ENCODE results near the gene LGALS3BP. TPM values are rescaled to one million over a fixed set of nuclear protein-coding genes. Genes with fewer than 3 reads are reported as not detected.

The LGALS3BP gene
- total RNA-seq, 1 donor from 2014 or later = 365 TPM

DNA sequence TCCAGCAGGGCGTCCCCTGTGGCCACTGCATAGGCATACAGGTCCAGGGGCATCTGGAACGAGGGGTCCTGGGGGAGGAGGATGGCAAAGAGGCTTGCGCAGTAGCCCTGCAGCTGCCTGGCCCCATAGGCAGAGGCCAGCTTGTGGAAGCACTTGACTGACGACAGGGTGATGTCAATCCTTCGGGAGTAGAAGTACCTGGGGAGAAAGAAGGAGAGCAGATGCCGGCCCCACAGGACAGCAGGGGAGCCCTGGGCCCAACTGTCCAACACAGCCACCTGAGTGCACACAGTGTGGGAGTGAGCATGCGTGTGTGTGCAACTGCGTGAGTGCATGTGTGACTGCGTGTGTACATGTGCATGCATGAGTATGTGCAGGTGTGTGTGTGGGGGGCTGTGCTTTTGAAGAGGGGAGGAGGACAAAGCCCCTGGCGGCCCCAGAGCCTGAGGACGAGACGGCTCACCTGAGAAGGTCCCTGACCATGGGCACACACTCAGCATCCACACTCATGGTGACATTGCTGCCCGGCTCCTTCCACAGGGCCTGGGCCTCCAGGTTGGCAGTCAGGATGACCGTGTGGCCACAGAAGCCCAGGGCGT, 7.1 kb downstream of the LGALS3BP start:
- Histone ChIP-seq H3K27ac (no peak overlapping the region), H3K36me3 (peaks cover 0 to 7% of the 10 kb centered on the region in 2 donors), H3K4me1 (peaks cover 7 to 9% of the 10 kb centered on the region in 2 donors), H3K9me3 (no peaks in the 10 kb centered on the region), H3K4me3 (no peak overlapping the region), H3K27me3 (no peaks in the 10 kb centered on the region)
- DNase-seq (ENCODE audit: low spot score in 2 of 2) = no peak
- intact Hi-C loops (cut with DNase I) = loop anchor here (5.0 kb wide), 1 partner anchor 90 kb away; no protein-coding TSS in a partner anchor
- TF ChIP-seq, protein P1, sequence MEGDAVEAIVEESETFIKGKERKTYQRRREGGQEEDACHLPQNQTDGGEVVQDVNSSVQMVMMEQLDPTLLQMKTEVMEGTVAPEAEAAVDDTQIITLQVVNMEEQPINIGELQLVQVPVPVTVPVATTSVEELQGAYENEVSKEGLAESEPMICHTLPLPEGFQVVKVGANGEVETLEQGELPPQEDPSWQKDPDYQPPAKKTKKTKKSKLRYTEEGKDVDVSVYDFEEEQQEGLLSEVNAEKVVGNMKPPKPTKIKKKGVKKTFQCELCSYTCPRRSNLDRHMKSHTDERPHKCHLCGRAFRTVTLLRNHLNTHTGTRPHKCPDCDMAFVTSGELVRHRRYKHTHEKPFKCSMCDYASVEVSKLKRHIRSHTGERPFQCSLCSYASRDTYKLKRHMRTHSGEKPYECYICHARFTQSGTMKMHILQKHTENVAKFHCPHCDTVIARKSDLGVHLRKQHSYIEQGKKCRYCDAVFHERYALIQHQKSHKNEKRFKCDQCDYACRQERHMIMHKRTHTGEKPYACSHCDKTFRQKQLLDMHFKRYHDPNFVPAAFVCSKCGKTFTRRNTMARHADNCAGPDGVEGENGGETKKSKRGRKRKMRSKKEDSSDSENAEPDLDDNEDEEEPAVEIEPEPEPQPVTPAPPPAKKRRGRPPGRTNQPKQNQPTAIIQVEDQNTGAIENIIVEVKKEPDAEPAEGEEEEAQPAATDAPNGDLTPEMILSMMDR (IDR thresholded peaks at IDR 0.05) = no peak

DNA sequence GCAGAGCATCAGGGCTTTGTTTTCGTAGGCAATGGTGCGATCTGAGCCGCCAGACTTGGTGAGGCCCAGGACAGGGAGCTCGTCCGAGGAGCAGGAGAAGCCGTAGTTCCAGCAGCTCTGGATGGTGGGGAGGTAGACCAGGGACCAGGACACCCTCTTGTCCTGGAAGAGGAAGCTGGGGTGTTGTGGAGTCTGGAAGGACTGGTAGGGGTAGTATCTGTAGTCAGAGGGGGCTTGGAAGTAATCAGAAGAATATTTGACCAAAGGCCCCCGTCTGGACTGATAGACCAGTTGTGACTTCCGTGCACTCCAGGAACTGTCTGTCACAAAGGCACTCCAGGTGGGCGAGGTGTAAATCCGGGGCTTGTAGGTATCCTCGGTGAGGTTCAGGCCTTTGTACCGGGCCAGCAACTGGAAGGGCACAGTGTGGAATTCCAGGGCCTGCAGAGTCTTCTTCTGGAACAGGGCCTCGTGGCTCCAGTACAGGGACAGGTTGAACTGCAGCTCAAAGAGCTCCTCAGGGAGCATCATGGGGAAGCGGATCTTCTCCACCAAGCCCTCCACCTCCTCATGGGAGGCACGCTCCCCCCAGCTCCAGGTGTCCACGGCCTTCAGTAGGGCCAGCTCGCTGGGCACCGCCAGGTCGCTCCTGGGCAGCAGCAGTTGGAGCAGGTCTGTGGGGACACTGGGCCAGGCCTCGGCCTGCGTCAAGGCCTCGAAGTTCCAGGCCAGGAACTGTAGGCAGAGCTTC, 7.8 kb downstream of the LGALS3BP start:
- Histone ChIP-seq H3K4me3 (peak overlapping the region in 1 of 2 donors; percentile 10), H3K27ac (peak overlapping the region in 1 of 2 donors; percentile 58)
- TF ChIP-seq, protein P1 (IDR thresholded peaks at IDR 0.05) = no peak

DNA sequence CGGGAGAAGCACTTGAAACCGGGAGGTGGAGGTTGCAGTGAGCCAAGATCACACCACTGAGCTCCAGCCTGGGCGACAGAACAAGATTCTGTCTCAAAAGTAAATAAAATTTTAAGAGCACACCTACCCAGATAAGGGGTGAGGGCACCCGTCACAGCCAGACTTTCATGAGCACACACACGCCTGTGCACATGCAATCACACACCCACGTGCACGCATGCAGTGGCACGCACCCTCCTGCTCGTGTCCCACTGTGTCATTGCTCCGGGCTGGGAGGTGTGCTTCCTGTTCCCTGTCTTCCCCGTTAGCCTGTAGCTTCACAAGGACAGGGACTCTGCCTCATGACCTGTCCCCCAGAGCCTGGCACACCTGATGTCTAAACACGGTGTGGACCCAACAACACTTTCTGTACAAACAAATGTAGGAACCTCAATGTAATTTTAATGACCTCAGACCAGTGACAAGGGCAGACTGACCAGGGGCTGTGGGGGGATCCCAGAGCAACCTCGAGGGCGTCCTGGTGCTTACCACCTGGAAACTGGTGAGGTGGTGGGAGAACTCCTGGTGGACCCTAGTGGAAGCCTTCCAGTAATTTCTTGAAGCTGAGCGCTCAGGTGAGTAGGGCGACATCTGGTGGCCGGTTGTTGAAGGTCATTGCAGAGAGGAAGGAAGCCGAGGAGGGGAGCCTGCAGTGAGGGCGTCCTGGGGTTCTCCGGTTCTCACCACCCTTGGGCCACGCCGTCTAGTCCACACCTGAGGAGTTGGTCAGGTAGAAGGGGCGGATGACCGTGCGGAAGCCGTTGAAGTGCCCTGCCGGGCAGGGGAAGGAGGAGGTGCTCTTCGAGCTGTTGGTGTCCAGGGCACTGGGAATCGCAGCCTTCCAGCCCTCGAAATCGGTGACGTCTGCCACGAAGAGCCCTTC, 8.6 kb downstream of the LGALS3BP start:
- H3K27ac ChIP-seq = peak overlapping the region in 1 of 2 donors; percentile 58

More for the DNA sequence above, 7.8 kb downstream of the LGALS3BP start:
- H3K36me3 ChIP-seq = peaks cover 0 to 7% of the 10 kb centered on the region in 2 donors
- intact Hi-C loops (cut with DNase I) = loop anchor here (1.0 to 5.0 kb wide), 5 partner anchors 33 to 131 kb away; partner anchors contain the start of genes TIMP2 and USP36
- H3K4me1 ChIP-seq = peaks cover 7 to 9% of the 10 kb centered on the region in 2 donors
- DNase-seq (ENCODE audit: low spot score in 2 of 2) = no peak
- no peaks in the 10 kb centered on the region for H3K9me3 ChIP-seq
- H3K27me3 ChIP-seq = no peaks in the 10 kb centered on the region

DNA sequence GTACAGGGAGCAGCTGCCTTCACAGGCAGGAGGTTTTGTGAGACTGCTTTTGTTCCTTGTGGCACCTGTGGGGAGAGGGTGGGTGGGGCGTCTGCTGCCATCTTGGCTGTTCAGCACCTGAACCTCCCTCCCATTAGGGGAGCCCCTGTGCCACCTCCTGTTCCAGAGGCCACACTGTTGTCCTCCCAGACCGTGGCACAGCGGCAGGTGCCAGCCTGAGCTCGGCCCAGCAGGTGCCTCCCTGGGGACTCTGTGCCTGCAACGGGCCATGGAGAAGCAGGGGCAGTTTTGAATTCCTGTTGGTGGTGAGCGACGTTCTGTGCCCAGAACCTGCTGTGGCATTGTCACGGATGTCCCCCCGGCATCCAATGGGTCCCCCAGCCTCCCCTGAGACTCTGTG, 9.9 kb downstream of the LGALS3BP start:
- intact Hi-C loops (cut with DNase I) = loop anchor here (2.0 to 5.0 kb wide), 5 partner anchors 31 to 129 kb away; partner anchors contain the start of genes TIMP2 and USP36

More for the DNA sequence above, 8.6 kb downstream of the LGALS3BP start:
- DNase-seq (ENCODE audit: low spot score in 2 of 2) = peak; percentile 28 to 90
- Histone ChIP-seq H3K36me3 (peaks cover 0 to 7% of the 10 kb centered on the region in 2 donors), H3K4me1 (peaks cover 7 to 8% of the 10 kb centered on the region in 2 donors), H3K9me3 (no peaks in the 10 kb centered on the region), H3K4me3 (peak overlapping the region in 1 of 2 donors; percentile 10), H3K27me3 (no peaks in the 10 kb centered on the region)
- intact Hi-C loops (cut with DNase I) = loop anchor here (1.0 to 5.0 kb wide), 5 partner anchors 32 to 130 kb away; partner anchors contain the start of genes TIMP2 and USP36
- TF ChIP-seq, protein P1 (IDR thresholded peaks at IDR 0.05) = peak; percentile 86 to 93 (median 92)

More for the DNA sequence above, 9.9 kb downstream of the LGALS3BP start:
- Histone ChIP-seq H3K4me3 (no peak overlapping the region), H3K4me1 (peaks cover 3 to 4% of the 10 kb centered on the region in 2 donors), H3K9me3 (no peaks in the 10 kb centered on the region), H3K27me3 (no peaks in the 10 kb centered on the region), H3K27ac (no peak overlapping the region), H3K36me3 (peaks cover 0 to 7% of the 10 kb centered on the region in 2 donors)
- no peak for DNase-seq (ENCODE audit: low spot score in 2 of 2)
- TF ChIP-seq, protein P1 (IDR thresholded peaks at IDR 0.05) = no peak

All from ascending aorta (tissue), 2 donors.